Stimulated activated CD4-positive, alpha-beta T cell treated with anti-CD3 and anti-CD28 coated beads, TNF-alpha, amount 100 ng/mL, for 1 hour (primary cell): ENCODE measurements around the gene MRPL53.
"Not testable (repeated sequence)": the region's sequence is repeated elsewhere in the genome, so short reads cannot be mapped to it uniquely, and the experiment has no call there.

Experiments used
- DNase-seq, 3 donors: peaks; one replicate each; pipeline ENCODE4 v3.0.0-alpha.2; 2020; ENCODE audit warnings: low read depth in 3 of 3, low spot score in 1 of 3

MRPL53 gene

DNA sequence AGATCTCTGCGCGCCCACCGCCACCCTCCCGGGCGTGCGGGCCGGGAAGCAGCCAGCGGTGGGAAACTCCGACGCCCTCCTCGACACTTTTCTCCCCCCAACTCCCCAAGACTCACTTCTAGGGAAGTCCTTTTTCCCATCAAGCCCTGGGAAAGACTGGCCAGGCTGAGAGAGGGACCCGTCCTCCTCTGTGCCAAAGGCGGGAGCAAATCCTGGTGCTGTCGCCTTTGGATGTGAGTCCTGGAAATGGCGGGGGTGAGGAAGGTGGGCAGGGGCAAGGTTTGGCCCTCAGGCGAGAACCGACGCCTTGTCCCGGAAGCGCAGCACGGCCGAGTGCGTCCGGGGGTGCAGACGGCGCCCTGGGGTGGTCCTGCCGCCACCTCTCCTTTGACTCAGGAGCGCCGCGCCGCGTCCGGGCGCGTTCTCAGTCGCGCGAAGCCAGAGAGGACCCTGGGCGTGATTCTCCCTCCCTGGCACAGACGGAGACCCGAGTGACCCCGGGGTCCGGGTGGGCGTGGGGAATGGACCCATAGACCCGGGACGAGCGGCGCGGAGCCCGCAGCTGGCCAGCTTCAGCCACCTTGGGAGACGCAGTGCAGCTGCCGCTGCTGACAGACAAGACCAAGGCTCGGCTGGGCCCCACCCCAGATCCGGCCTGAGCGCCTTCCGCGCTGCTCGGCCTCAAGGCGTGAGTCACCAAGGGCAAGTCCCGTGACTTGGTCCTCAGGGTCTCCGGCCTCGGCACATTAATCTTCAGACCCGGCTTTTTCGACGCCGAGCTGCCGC, 30.4 kb upstream of the MRPL53 start:
- no peak for DNase-seq

- no peak for DNase-seq
These were observed 29.8 kb upstream of the MRPL53 start for GRCh38 chr2:74502147-74502719.

DNA sequence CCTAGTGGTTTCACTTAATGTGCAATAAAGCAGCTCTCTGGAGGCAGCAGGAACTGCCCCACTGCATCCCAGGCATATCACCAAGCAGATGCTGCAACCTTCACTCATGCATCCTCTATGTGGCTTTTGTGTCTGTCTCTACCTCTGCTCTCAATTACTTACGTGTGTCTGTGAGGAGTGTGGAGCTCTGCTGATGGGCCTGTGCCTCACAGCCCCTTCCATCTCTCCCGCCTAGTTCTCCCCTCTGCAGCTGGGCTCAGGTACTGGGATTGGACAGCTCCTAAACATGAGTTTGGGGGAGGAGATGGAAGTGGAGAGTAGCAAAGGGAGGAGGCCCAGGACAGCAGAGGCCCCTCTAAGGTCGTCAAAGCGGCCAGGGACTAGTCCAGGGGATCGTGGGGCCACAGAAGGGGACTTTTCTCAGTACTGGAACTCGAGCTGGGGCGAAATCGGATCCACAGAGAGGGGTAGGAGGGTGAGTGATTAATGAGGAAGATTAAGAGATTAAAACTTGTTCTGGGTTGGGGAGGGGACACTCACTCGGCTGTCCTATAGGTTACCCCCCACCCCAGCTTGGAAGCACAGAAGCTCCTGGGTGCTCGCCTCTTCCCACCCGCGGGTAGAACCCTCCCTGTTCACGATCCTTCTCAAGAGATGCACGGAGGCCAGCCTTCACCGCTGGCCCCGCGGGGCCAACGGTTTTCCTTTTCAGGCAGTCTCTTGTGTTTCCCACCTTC, 29.0 kb upstream of the MRPL53 start:
- DNase-seq, result no peak

- DNase-seq, result no peak
These were observed 28.1 kb upstream of the MRPL53 start for GRCh38 chr2:74500578-74500946.

DNA sequence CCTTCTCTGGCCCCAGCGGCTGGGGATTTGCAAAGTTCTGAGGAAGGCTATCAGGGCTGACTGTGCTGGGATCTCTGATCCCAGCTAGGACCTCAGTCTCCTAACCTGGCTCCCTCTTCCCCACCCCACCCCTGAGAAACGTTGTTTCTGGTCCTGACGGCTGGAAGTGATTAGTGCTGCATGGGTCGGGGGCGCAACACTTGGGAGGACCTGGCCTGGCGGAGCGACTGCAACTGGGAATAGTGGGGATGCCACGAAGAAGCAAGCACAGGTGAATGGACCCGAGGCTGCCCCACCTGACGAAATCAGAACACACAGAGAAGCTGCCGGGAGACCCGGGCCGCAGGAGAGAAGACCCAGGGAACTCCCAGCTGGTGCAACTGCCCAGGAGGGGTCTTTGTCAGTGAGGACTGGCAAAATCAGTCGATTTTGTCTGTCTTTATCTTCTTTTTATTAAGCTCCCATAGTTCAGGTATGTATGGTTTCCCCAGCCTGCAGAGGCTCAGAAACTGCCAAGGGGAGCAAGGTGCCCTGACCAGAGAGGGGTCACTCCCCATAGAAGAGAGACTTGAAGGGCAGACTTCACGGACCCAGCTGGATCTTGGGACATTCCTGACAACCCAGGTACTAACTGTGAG, 27.6 kb upstream of the MRPL53 start:
- DNase-seq, result no peak

- DNase-seq, result no peak
These were observed 26.9 kb upstream of the MRPL53 start, which contains the start of gene LBX2 for GRCh38 chr2:74499267-74499939. TSS of gene LBX2 (minus strand) at chr2:74499603. CDS start at chr2:74499537, 66 bp downstream.

DNA sequence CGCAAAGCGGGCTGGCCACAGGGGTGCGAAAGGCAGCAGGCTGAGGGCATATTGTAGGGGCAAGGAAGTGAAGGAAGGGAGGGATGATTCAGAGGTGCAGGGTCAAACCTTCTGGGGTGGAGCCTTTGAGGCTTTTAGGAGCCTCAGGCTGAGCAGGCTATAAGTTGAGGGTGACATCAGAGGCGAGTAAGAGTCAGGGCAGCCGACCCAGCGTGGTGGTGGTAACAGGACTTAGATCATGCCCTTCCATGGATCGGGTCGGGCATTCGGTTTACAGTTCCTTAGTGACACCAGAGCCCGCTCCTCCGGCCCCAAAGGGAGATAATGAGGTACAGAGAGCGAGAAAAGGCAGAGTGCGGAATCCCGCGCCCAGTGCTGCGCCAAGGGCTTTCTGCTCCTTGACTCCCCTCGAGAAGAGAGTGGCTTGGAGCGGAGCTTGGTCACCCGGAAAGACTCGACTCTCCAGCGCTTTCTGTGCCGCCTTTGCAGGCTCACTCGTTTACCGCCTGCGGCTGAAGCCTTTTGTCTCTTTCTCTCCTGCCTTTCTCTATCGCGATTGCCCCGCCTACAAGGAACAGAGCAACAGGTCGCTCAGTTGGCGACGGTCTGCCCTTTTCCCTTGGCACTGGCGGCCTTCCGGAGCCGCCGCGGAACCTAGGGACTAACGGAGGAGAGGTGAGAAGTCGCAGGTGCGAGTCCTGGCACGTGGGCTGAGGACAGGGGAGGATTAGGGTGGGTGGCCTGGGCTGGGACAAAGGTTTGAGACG, 26.2 kb upstream of the MRPL53 start:
- no peak for DNase-seq

GRCh38 chr2:74497777-74498499, 25.5 kb upstream of the MRPL53 start:
- DNase-seq, result no peak

- DNase-seq, result no peak
These were observed 24.7 kb upstream of the MRPL53 start for GRCh38 chr2:74496997-74497776.

- no peak for DNase-seq
These were observed 23.0 kb upstream of the MRPL53 start for GRCh38 chr2:74495440-74495839.

DNA sequence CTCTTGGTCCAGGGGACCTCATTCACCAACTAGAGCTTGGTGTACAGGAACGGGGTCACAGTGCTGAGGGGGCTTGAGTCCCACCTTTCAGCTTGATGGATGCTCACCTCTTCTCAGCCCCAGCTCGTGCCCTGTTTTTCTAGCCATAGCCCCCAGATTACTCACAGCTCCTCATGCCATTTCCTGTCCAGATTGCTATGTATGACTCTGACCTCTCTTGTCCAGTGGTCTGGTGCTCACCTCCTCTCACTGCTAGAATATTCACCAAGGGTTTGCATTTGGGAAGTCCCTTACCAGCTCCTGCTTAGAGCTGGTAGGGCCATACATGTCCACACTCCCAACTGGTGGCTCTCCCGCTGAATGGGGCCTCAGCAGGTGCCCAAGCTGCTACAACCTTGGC, 21.1 kb upstream of the MRPL53 start:
- DNase-seq, result no peak

GRCh38 chr2:74491648-74492544, 19.4 kb upstream of the MRPL53 start:
- no peak for DNase-seq

- no peak for DNase-seq
These were observed 17.4 kb upstream of the MRPL53 start for GRCh38 chr2:74489906-74490305.

GRCh38 chr2:74488643-74489481, 16.4 kb upstream of the MRPL53 start:
- DNase-seq, result no peak

- no peak for DNase-seq
These were observed 13.7 kb upstream of the MRPL53 start for GRCh38 chr2:74486141-74486540.

DNA sequence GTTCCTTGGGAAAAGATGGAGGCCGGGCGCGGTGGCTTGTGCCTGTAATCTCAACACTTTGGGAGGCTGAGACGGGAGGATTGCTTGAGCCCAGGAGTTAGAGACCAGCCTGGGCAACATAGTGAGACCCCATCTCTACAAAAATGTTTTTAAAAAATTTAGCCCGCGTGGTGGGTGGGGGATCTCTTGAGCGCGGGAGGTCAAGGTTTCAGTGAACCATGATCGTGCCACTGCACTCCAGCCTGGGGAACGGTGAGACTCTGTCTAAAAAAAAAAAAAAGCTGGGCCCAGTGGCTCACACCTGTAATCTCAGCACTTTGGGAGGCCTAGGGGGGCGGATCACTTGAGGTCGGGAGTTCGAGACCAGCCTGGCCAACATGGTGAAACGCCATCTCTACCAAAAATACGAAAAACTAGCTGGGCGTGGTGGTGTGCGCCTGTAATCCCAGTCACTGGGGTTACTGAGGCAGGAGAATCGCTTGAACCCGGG, 11.2 kb upstream of the MRPL53 start:
- DNase-seq, result not testable (repeated sequence)
